ENCODE measurements around the gene ACP5.

ACP5 gene

GRCh38 chr19:11547929-11548700 is 29.3 kb downstream of the ACP5 start:
- DNase-seq (ENCODE audit: low read depth in 2 of 2), result no peak

GRCh38 chr19:11541238-11541637 is 36.2 kb downstream of the ACP5 start:
- DNase-seq (ENCODE audit: low read depth in 2 of 2), result no peak

- DNase-seq (ENCODE audit: low read depth in 2 of 2), result no peak
These were observed 36.8 kb downstream of the ACP5 start for GRCh38 chr19:11540645-11541044.

- no peak for DNase-seq (ENCODE audit: low read depth in 2 of 2)
These were observed 37.7 kb downstream of the ACP5 start for GRCh38 chr19:11539495-11540365.

- DNase-seq (ENCODE audit: low read depth in 2 of 2), result no peak
These were observed 39.0 kb downstream of the ACP5 start, which contains the start of gene CNN1 for GRCh38 chr19:11538232-11539036. Gene CNN1, plus strand, starts transcription at chr19:11538851. Its CDS starts 77 bp downstream, at chr19:11538928.

- DNase-seq (ENCODE audit: low read depth in 2 of 2), result peak; percentile 85 to 88
These were observed 41.5 kb downstream of the ACP5 start for GRCh38 chr19:11535792-11536595.

GRCh38 chr19:11534948-11535347 is 42.5 kb downstream of the ACP5 start:
- no peak for DNase-seq (ENCODE audit: low read depth in 2 of 2)

GRCh38 chr19:11534538-11534937 is 42.9 kb downstream of the ACP5 start:
- DNase-seq (ENCODE audit: low read depth in 2 of 2), result no peak

GRCh38 chr19:11530432-11530831 is 47.0 kb downstream of the ACP5 start:
- DNase-seq (ENCODE audit: low read depth in 2 of 2), result peak; percentile 46 to 47

- peak; percentile 90 to 93 for DNase-seq (ENCODE audit: low read depth in 2 of 2)
These were observed 48.7 kb downstream of the ACP5 start, which contains the start of gene ECSIT for GRCh38 chr19:11528551-11529341. Gene ECSIT, minus strand, starts transcription at chr19:11529134. Its CDS starts 9,964 bp downstream, at chr19:11519170.

Measured in stimulated activated CD4-positive, alpha-beta T cell treated with anti-CD3 and anti-CD28 coated beads, Interleukin-4, amount 100 ng/mL, for 48 hours (primary cell).